ENCODE measurements around the gene KTI12.

The KTI12 gene

GRCh38 chr1:52059321-52059720 is 25.7 kb upstream of the KTI12 start:
- TF ChIP-seq CTCF (IDR thresholded peaks at IDR 0.05; ENCODE audit: low read depth, low read length): no peak
- no peak overlapping the region for H3K4me3 ChIP-seq (ENCODE audit: low read depth, low read length)

DNA sequence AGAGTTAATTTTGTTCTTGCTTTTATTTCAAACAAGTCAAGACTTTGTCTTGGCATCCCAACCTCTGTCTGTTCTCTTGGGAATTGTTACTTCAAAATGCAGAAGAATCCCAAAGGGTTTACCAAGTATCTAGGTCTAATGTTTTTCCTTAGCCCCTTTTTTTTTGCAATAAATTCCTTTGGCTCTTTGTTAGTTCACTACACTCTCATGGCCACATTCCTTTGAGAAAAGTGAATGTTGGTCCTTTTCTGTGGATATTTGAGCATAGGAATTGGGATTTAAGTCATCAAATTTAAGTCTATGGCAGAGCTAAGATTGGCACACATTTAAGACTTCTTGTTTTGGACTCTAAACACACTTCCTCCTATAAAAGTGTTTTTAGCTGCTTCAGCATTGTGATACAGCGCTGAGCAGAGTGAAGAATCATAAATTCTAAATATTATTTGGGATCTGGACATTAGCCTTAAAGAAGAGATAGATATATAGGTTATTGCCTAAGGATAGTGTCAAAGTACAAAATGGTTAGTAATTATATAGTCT is 24.3 kb upstream of the KTI12 start:
- TF ChIP-seq CTCF (IDR thresholded peaks at IDR 0.05; ENCODE audit: low read depth, low read length): no peak
- peak overlapping the region; percentile 79 for H3K4me3 ChIP-seq (ENCODE audit: low read depth, low read length)

DNA sequence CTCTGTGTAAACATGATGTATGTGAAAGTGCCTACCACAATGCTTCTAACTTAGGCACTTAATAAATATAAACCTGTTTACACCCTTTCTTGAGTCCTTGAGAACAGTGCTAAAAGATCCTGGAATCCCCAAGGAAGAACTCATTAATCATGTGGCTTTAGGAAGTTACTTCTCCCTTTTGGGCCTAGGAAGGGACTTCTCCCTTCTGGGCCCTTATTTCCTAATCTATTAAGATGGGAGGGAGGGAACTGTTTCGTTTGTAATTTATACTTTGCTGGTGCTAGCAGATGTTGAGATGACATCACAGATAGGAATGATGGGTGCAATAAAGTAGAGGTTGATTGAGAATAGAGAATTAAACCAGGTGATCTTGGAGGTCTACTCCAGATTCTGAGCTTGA is 23.6 kb upstream of the KTI12 start:
- no peak for TF ChIP-seq CTCF (IDR thresholded peaks at IDR 0.05; ENCODE audit: low read depth, low read length)
- peak overlapping the region; percentile 79 for H3K4me3 ChIP-seq (ENCODE audit: low read depth, low read length)

DNA sequence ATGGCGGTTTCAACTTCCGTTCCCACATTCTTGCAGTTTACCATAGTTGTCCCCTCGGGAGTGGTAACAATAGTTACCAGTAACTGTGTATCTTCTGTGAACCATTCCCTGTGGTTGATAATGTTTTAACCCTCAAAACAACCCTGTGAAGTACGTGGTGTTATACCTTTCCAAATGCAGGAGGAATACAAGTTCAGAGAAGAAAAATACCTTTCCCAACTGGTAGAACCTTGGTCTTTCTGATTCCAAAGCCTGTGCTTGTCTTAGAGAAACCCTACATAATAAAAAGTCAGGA is 23.3 kb upstream of the KTI12 start:
- peak overlapping the region; percentile 79 for H3K4me3 ChIP-seq (ENCODE audit: low read depth, low read length)
- no peak for TF ChIP-seq CTCF (IDR thresholded peaks at IDR 0.05; ENCODE audit: low read depth, low read length)

DNA sequence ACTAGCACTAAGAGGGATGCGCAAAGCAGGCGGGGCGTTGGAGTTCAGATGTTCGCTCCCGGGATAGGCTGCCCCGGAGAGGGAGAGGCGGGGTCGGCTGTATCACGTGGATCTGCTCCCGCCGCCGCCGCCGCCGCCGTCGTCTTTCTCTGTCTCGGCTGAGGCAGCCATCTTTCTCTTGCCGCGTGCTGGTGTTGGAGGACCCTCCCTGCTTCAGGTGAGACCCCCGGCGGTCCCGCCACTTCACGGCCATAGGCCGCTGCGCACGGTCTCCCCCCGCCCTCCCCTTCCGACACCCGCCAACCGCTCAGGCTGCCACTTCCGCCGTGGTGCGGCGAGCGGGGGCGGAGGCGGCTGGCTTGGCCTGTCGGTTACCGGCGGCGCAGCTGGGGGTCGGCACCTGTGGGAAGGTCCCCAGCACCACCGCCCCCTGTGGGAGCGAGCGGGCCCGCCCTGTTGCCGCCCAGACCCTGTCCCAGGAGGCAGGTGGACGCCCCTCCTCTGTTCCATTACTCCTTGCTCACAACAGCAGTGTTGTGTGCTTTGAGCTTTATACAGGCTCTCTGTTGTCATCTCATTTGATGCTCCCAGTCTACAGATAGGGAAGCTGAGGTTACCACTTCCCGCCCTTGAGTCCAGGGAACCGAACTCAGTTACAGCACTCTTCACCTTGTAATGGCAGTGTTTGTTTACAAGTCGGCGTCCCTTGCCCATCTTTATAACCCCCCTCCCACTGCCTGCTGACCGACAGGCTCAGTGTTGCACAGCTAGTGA is 22.7 kb upstream of the KTI12 start, which contains the start of gene BTF3L4:
BTF3L4 (plus strand) TSS at position 133 of the 774 bp plus-strand sequence. CDS start 3,553 bp downstream, outside the sequence.
- H3K4me3 ChIP-seq (ENCODE audit: low read depth, low read length): peak within 1 kb of the TSS; percentile 79
- TF ChIP-seq CTCF (IDR thresholded peaks at IDR 0.05; ENCODE audit: low read depth, low read length): no peak

- peak overlapping the region; percentile 79 for H3K4me3 ChIP-seq (ENCODE audit: low read depth, low read length)
- no peak for TF ChIP-seq CTCF (IDR thresholded peaks at IDR 0.05; ENCODE audit: low read depth, low read length)
These were observed 22.2 kb upstream of the KTI12 start for GRCh38 chr1:52055866-52056162.

DNA sequence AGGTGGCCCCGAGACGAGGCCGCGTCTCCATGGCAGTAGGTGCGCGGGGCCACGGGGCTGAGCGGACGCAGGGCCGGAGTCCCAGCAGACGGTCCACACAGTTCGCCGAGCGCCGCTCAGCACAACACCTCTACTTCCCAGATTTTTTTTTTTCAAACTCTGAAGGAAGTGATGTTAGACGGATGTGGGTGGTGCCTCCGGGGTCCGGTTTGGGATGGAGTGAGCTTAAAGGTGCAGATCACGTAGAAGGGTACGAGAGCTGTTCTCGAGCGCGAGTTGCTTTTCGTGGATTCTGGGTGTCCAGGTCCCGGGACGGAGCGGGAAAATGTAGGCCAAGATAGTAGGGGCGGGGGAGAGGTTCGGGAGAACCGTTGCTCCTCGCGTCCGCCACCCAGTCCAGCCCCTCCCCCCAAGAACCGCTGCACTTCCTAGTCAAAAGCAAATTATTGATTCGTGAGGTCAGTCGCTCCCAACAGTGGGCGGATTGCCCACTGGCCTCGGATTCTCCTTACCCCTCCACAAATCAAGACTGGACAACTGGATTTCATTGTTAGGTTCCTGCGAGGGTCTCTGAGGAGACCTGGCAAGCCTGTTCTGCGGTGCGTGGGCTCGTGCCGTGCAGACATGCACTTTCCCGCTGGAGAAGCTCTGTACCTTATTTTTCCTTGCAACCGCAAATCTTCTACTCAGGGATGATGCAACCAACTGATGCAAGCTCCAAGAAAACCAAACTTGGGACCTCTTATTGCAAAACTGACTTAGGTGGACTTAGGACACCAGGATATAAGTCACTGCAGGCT is 21.7 kb upstream of the KTI12 start, which contains the start of gene TXNDC12:
TXNDC12 (minus strand) TSS at position 126 of the 800 bp plus-strand sequence; CDS start at position 31, 95 bp downstream.
- peak within 1 kb of the TSS; percentile 79 for H3K4me3 ChIP-seq (ENCODE audit: low read depth, low read length)
- TF ChIP-seq CTCF (IDR thresholded peaks at IDR 0.05; ENCODE audit: low read depth, low read length): no peak
